ENCODE measurements around the gene IL18R1. TPM values are rescaled to one million over a fixed set of nuclear protein-coding genes. Genes with fewer than 3 reads are reported as not detected.

The IL18R1 gene
- total and polyA plus RNA-seq, 4 experiments from 2014 or later: 9.5 to 18.4 (median 11.7) TPM

GRCh38 chr2:102368461-102369109 is 13.0 kb downstream of the IL18R1 start:
- ChIA-PET CTCF (ENCODE audit: partially characterized antibody) (interaction anchor here (1.0 to 2.3 kb wide), 5 partner anchors 8 to 74 kb away, joined by 3 to 21 read pairs (median 10); partner anchors contain the start of gene IL18R1), POLR2A (ENCODE audit: partially characterized antibody) (interaction anchor here (0.9 to 2.4 kb wide), 4 partner anchors 10 to 670 kb away, joined by 3 to 27 read pairs (median 4); partner anchors contain the start of gene IL18R1)
- Mint-ChIP-seq H3K36me3 (peaks cover 35 to 52% of the 10 kb centered on the region in 2 donors), H3K27me3 (no peaks in the 10 kb centered on the region), H3K9me3 (peaks cover 2 to 28% (median 17%) of the 10 kb centered on the region in 8 donors), H3K27ac (peak overlapping the region in 6 of 7 donors; percentile 48 to 98 (median 92)), H3K4me1 (peaks cover 33 to 70% (median 56%) of the 10 kb centered on the region in 4 donors), H3K4me3 (peak overlapping the region in 7 of 8 donors; percentile 74 to 86 (median 84))
- Histone ChIP-seq H3K27ac (ENCODE audit: low read depth, low read length) (peak overlapping the region; percentile 59), H3K4me3 (ENCODE audit: low read length in 2 of 2) (peak overlapping the region in 1 of 2 donors; percentile 21), H3K4me1 (ENCODE audit: insufficient read depth, low read length) (peaks cover 51% of the 10 kb centered on the region), H3K36me3 (ENCODE audit: insufficient read depth, low read length) (no peaks in the 10 kb centered on the region), H3K27me3 (ENCODE audit: insufficient read depth, low read length) (no peaks in the 10 kb centered on the region), H3K9me3 (ENCODE audit: control insufficient read depth in 1 of 2, low read length in 2 of 2) (peaks cover 0 to 14% of the 10 kb centered on the region in 2 donors)
- intact Hi-C loops (cut with micrococcal nuclease): loop anchor here (1.0 kb wide), 1 partner anchor 23 kb away; no protein-coding TSS in a partner anchor
- peak in 4 of 5 donors; percentile 7 to 51 (median 36) for DNase-seq

- CTCF ChIA-PET (ENCODE audit: partially characterized antibody): interaction anchor here (1.4 kb wide), 1 partner anchor 71 kb away, joined by 3 read pairs; no protein-coding TSS in a partner anchor
- peaks cover 33 to 63% (median 53%) of the 10 kb centered on the region in 4 donors for H3K4me1 Mint-ChIP-seq
- Histone ChIP-seq H3K9me3 (ENCODE audit: control insufficient read depth in 1 of 2, low read length in 2 of 2) (peaks cover 0 to 14% of the 10 kb centered on the region in 2 donors), H3K4me1 (ENCODE audit: insufficient read depth, low read length) (peaks cover 51% of the 10 kb centered on the region), H3K4me3 (ENCODE audit: low read length in 2 of 2) (no peak overlapping the region), H3K27me3 (ENCODE audit: insufficient read depth, low read length) (no peaks in the 10 kb centered on the region), H3K36me3 (ENCODE audit: insufficient read depth, low read length) (no peaks in the 10 kb centered on the region), H3K27ac (ENCODE audit: low read depth, low read length) (no peak overlapping the region)
- peaks cover 2 to 23% (median 13%) of the 10 kb centered on the region in 8 donors for H3K9me3 Mint-ChIP-seq
- DNase-seq: no peak
- intact Hi-C loops (cut with micrococcal nuclease): no loop called here
- peaks cover 26 to 45% of the 10 kb centered on the region in 2 donors for H3K36me3 Mint-ChIP-seq
- H3K27me3 Mint-ChIP-seq: no peaks in the 10 kb centered on the region
- no peak overlapping the region for H3K4me3 Mint-ChIP-seq
- peak overlapping the region in 4 of 7 donors; percentile 48 to 98 (median 76) for H3K27ac Mint-ChIP-seq
- POLR2A ChIA-PET (ENCODE audit: partially characterized antibody): interaction anchor here (1.4 kb wide), 1 partner anchor 15 kb away, joined by 3 read pairs; no protein-coding TSS in a partner anchor
Observed at GRCh38 chr2:102369866-102370265, 14.3 kb downstream of the IL18R1 start.

- Histone ChIP-seq H3K4me1 (ENCODE audit: insufficient read depth, low read length) (no peaks in the 10 kb centered on the region), H3K36me3 (ENCODE audit: insufficient read depth, low read length) (peaks cover 3% of the 10 kb centered on the region), H3K27me3 (ENCODE audit: insufficient read depth, low read length) (no peaks in the 10 kb centered on the region), H3K27ac (ENCODE audit: low read depth, low read length) (no peak overlapping the region), H3K9me3 (ENCODE audit: control insufficient read depth in 1 of 2, low read length in 2 of 2) (no peaks in the 10 kb centered on the region), H3K4me3 (ENCODE audit: low read length in 2 of 2) (no peak overlapping the region)
- Mint-ChIP-seq H3K27ac (peak overlapping the region in 3 of 7 donors; percentile 0 to 83 (median 74)), H3K36me3 (peaks cover 53 to 71% of the 10 kb centered on the region in 2 donors), H3K4me3 (no peak overlapping the region), H3K4me1 (peaks cover 4 to 7% (median 5%) of the 10 kb centered on the region in 4 donors), H3K9me3 (peaks cover 0 to 13% (median 5%) of the 10 kb centered on the region in 8 donors), H3K27me3 (no peaks in the 10 kb centered on the region)
- POLR2A ChIA-PET (ENCODE audit: partially characterized antibody): no interaction called here
- intact Hi-C loops (cut with micrococcal nuclease): no loop called here
- CTCF ChIA-PET (ENCODE audit: partially characterized antibody): interaction anchor here (1.5 kb wide), 1 partner anchor 20 kb away, joined by 4 read pairs; no protein-coding TSS in a partner anchor
- no peak for DNase-seq
Observed at GRCh38 chr2:102376052-102376591, 20.5 kb downstream of the IL18R1 start.

GRCh38 chr2:102383722-102384121 is 28.1 kb downstream of the IL18R1 start:
- Histone ChIP-seq H3K27ac (ENCODE audit: low read depth, low read length) (no peak overlapping the region), H3K36me3 (ENCODE audit: insufficient read depth, low read length) (peaks cover 6% of the 10 kb centered on the region), H3K9me3 (ENCODE audit: control insufficient read depth in 1 of 2, low read length in 2 of 2) (peaks cover 0 to 3% of the 10 kb centered on the region in 2 donors), H3K4me1 (ENCODE audit: insufficient read depth, low read length) (no peaks in the 10 kb centered on the region), H3K27me3 (ENCODE audit: insufficient read depth, low read length) (no peaks in the 10 kb centered on the region), H3K4me3 (ENCODE audit: low read length in 2 of 2) (no peak overlapping the region)
- Mint-ChIP-seq H3K27me3 (no peaks in the 10 kb centered on the region), H3K36me3 (peaks cover 77 to 79% of the 10 kb centered on the region in 2 donors), H3K9me3 (peaks cover 2 to 34% (median 21%) of the 10 kb centered on the region in 8 donors), H3K4me3 (no peak overlapping the region), H3K4me1 (peaks cover 4 to 13% (median 9%) of the 10 kb centered on the region in 4 donors), H3K27ac (no peak overlapping the region)
- POLR2A ChIA-PET (ENCODE audit: partially characterized antibody): no interaction called here
- DNase-seq: no peak
- CTCF ChIA-PET (ENCODE audit: partially characterized antibody): no interaction called here
- intact Hi-C loops (cut with micrococcal nuclease): no loop called here

GRCh38 chr2:102385522-102385921 is 29.9 kb downstream of the IL18R1 start:
- Mint-ChIP-seq H3K27me3 (no peaks in the 10 kb centered on the region), H3K36me3 (peaks cover 67 to 70% of the 10 kb centered on the region in 2 donors), H3K4me3 (no peak overlapping the region), H3K9me3 (peaks cover 2 to 34% (median 21%) of the 10 kb centered on the region in 8 donors), H3K27ac (no peak overlapping the region), H3K4me1 (peaks cover 6 to 17% (median 14%) of the 10 kb centered on the region in 4 donors)
- H3K36me3 ChIP-seq (ENCODE audit: insufficient read depth, low read length): peaks cover 5% of the 10 kb centered on the region
- no peak overlapping the region for H3K4me3 ChIP-seq (ENCODE audit: low read length in 2 of 2)
- H3K27me3 ChIP-seq (ENCODE audit: insufficient read depth, low read length): no peaks in the 10 kb centered on the region
- intact Hi-C loops (cut with micrococcal nuclease): no loop called here
- ChIA-PET POLR2A (ENCODE audit: partially characterized antibody) (interaction anchor here (1.4 kb wide), 1 partner anchor 16 kb away, joined by 3 read pairs; no protein-coding TSS in a partner anchor), CTCF (ENCODE audit: partially characterized antibody) (no interaction called here)
- peaks cover 0 to 3% of the 10 kb centered on the region in 2 donors for H3K9me3 ChIP-seq (ENCODE audit: control insufficient read depth in 1 of 2, low read length in 2 of 2)
- DNase-seq: no peak
- H3K27ac ChIP-seq (ENCODE audit: low read depth, low read length): no peak overlapping the region
- no peaks in the 10 kb centered on the region for H3K4me1 ChIP-seq (ENCODE audit: insufficient read depth, low read length)

- no peak overlapping the region for H3K27ac Mint-ChIP-seq
- no peak overlapping the region for H3K27ac ChIP-seq (ENCODE audit: low read depth, low read length)
- intact Hi-C loops (cut with micrococcal nuclease): no loop called here
- H3K27me3 ChIP-seq (ENCODE audit: insufficient read depth, low read length): no peaks in the 10 kb centered on the region
- no peak overlapping the region for H3K4me3 Mint-ChIP-seq
- peaks cover 0 to 3% of the 10 kb centered on the region in 2 donors for H3K9me3 ChIP-seq (ENCODE audit: control insufficient read depth in 1 of 2, low read length in 2 of 2)
- POLR2A ChIA-PET (ENCODE audit: partially characterized antibody): no interaction called here
- no peak for DNase-seq
- H3K36me3 ChIP-seq (ENCODE audit: insufficient read depth, low read length): peaks cover 5% of the 10 kb centered on the region
- H3K9me3 Mint-ChIP-seq: peaks cover 2 to 32% (median 21%) of the 10 kb centered on the region in 8 donors
- peaks cover 62 to 65% of the 10 kb centered on the region in 2 donors for H3K36me3 Mint-ChIP-seq
- no peaks in the 10 kb centered on the region for H3K27me3 Mint-ChIP-seq
- CTCF ChIA-PET (ENCODE audit: partially characterized antibody): no interaction called here
- H3K4me1 ChIP-seq (ENCODE audit: insufficient read depth, low read length): peaks cover 2% of the 10 kb centered on the region
- no peak overlapping the region for H3K4me3 ChIP-seq (ENCODE audit: low read length in 2 of 2)
- peaks cover 6 to 20% (median 17%) of the 10 kb centered on the region in 4 donors for H3K4me1 Mint-ChIP-seq
Observed at GRCh38 chr2:102386004-102386403, 30.4 kb downstream of the IL18R1 start.
